Fibroblast of skin of right biceps (primary cell): Measurements from ENCODE around the gene MUC21.
"Not testable (repeated sequence)": the region's sequence is repeated elsewhere in the genome, so short reads cannot be mapped to it uniquely, and the experiment has no call there.

Experiments
- DNase-seq: peaks from one replicate; pipeline ENCODE4 v3.0.0-alpha.2; 2013

Gene MUC21

GRCh38 chr6:30970946-30971345, 12.6 kb upstream of the MUC21 start:
- DNase-seq = no peak

- DNase-seq = no peak
These were observed 10.7 kb upstream of the MUC21 start for GRCh38 chr6:30972816-30973215.

DNA sequence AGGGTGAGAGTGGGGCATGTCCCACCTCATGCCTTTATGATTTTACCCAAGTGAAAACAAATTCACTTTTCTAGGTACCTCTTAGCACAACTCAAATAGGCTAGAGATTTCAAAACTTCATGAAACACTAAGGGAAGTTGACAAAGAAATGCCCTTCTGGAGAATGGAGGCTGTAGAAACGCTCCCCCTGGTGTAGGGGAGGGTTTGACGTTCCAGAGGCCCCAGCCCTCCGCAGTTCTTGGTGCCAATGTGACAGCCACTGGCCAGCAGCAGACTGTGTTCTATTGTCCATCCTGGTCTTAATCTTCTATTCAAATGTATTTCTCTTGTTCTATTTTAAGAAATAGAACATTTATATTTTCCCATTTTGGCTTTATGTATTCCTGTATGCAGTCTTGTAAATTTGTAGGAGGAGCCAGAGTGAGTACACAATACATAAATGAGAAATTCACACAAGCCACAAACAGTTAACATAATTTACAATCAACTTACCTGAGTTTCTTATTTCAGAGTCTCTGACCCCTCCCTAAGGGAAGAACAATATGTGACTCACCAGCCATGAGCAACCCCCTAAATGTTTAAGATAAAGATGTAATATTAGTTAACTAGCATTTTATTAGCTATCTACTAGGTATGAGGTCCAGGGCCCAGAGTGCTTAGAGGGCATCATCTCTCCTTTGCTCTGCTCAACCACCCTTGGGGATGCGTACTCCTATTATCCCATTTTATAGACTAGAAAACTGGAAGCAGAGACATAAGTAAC, 8.8 kb upstream of the MUC21 start:
- no peak for DNase-seq

DNA sequence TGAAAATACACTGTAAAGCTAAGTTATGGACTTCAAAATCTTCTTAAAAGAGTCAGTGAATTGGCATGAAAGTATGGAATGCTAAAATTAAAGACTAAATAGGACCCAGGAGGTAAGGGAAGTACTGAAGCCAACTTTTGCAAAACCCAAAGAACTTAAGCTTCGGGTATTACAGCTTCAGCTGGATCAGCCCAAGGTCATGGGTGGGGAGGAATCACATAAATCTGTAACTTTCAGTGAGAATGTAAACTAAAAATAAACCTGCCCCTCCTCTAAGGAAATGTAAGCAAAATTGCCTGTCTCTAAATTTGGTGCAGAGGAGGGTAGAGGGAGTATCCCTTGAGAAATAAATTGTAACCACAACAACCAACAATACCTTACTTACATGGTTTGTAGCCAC, 4.4 kb upstream of the MUC21 start:
- peak; percentile 11 for DNase-seq

DNA sequence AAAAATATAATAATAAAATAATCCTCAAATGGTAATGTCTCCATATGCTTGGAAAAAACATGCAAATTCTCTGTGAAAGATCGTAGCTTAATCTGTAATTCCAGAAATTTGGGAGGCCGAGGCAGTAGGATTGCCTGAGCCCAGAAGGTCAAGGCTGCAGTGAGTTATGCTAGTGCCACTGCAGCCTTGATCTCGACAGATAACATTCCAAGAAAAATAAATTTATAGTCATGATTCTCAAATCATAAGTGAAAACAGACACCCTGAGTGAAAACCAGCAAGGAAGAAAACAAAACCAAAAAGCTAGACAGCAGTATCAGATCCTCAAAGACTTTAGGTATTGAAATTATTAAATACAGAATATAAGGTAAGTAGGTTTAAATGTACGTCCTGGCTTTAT, 3.8 kb upstream of the MUC21 start:
- DNase-seq = no peak

GRCh38 chr6:30981942-30982772, 1.4 kb upstream of the MUC21 start:
- DNase-seq = peak; percentile 83

GRCh38 chr6:30985490-30985889, 2.0 kb downstream of the MUC21 start:
- DNase-seq = no peak

DNA sequence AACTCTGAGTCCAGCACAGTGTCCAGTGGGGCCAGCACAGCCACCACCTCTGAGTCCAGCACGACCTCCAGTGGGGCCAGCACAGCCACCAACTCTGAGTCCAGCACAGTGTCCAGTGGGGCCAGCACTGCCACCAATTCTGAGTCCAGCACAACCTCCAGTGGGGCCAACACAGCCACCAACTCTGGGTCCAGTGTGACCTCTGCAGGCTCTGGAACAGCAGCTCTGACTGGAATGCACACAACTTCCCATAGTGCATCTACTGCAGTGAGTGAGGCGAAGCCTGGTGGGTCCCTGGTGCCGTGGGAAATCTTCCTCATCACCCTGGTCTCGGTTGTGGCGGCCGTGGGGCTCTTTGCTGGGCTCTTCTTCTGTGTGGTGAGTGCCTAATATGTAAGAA, 3.8 kb downstream of the MUC21 start:
- DNase-seq = no peak

GRCh38 chr6:30988209-30988825, 4.8 kb downstream of the MUC21 start:
- DNase-seq = no peak

DNA sequence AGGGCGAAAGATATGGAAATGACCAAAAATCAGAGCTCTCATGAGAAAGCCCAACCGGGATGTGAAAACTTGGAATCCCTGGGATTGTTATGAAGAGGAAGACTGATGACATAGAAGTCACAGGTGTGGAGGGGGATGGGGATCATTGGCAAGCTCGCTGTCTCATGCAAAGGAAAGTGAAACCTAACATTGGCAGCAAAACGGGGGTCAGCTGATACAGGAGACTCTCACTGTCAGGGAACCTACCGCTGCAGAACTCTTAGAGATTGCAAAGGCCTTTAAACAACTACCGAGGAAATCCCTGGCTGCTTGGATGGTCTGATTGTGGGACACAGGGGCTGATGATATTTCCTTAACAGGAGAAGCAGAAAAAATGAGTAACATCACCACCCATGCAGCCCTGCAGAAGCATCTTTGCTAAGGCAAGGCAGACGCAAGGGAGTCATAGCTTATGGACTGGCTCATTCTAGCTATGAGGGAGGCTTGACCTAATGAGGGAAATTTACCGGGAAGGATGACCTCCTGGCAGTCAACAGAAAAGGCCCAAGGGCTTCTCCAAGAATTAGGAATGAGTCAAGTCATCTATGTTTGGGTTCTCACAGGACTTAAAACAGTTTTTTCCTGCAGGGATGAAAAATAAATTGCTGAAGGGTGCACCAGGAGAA, 7.0 kb downstream of the MUC21 start:
- DNase-seq = no peak

- no peak for DNase-seq
These were observed 8.4 kb downstream of the MUC21 start for GRCh38 chr6:30991891-30992290.

DNA sequence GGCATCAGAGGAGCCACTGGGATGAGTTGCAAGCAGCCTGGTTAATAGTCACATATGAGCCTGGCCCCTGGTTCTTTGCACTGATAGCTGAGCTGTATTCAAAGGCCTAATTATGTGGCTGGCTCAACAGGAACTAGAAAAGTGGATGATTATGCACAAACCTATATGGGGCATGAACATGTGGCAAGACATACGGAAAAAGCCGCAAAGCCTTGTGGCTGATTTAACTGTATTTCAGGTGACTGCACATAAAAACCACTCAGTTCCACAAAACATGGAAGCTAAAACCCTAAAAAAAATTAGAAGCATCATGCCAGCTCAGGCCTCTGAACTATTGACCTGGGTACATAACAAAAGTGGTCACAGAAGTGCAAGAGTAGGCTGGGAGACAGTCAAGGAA, 13.8 kb downstream of the MUC21 start:
- no peak for DNase-seq

DNA sequence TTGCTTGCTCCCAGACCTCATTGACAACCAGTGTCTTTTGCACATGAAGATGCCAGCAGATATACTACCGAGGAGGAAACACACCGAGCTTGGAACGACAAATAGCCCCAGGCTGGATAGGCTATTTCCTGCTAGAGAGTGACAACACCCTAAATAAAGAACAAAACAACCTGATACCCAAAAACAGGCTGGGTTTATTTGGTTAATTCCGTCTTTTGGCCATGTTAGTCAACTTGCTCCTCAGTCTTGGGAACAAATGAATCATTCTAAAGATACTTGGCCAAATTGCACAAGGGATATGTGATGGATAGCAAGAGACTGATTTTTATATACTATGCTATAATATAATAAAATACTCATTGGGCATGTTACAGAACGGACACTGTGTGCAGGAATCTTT, 15.3 kb downstream of the MUC21 start:
- DNase-seq = no peak

GRCh38 chr6:31000067-31000860, 16.7 kb downstream of the MUC21 start:
- DNase-seq = not testable (repeated sequence)

DNA sequence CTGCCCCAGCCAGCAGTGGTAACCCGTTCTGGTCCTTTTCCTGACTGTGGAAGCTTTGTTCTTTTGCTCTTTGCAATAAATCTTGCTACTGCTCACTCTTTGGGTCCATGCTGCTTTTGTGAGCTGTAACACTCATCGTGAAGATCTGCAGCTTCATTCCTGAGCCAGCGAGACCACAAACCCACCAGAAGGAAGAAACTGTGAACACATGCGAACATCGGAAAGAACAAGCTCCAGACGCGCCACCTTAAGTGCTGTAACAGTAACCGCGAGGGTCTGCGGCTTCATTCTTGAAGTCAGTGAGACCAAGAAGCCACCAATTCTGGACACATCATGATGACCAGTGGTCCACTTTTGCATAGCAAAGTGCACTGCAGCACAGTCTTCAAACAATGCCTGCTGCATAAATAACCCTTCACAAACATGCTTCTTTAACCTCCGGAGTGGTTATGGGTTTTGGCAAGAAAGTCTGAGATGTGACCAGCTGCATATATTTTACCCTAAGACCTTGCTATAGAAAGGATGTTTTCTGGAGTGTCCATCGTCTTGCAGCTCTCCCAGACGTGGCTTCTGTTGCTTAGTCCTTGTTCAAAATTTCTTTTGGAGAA, 17.9 kb downstream of the MUC21 start:
- DNase-seq = no peak

GRCh38 chr6:31002471-31002870, 19.0 kb downstream of the MUC21 start:
- no peak for DNase-seq

DNA sequence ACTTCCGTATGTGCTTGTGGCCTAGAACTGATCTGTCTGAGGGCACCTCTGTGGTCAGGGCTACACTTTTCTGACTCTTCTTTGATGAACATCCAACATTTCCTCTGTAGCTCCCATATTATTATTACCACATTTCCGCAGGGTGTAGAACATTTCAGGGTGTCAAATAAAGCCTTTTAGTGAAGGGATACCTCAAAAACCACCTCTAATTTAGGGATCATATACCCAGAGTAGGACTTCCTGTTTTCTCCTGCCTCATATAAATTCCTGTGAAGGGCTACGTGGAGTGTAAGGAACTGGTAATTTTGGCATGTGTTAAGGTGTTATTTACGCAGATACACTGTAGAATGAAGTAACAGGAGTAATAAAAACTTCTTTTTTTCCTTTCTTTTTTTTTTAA, 21.3 kb downstream of the MUC21 start:
- DNase-seq = no peak

DNA sequence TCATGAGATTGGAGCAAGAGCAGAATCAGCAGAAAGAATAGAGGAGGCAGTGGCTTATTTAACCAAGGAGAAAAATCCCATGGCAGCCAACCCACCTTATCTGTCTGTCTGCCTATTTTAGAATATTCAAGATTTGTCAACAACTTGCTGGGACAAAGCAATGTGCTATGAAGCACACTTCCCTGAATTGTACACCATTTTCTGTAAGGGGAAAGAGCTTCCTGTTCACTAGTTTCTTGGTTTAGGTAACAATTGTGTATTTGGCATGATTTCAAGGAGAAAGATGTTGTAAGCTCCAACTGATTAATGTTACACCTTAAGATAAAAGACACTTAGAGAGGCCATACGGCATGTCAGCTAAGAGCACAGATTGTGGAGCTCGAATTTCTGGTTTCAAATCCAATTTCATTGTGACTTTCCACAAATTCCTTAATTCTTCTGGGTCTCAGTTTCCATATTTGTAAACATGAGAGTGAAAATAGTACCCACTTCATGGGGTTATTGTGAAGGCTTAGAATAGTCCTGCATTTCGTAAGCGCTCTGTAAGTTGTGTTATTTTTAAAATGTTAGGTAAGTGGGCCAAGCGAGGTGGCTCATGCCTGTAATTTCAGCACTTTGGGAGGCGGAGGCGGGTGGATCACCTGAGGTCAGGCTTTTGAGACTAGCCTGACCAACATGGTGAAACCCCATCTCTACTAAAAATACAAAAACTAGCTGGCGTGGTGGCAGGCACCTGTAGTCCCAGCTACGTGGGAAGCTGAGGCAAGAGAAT, 21.9 kb downstream of the MUC21 start:
- DNase-seq = no peak

GRCh38 chr6:31007694-31008093, 24.2 kb downstream of the MUC21 start:
- DNase-seq = peak; percentile 95

GRCh38 chr6:31008165-31008564, 24.6 kb downstream of the MUC21 start:
- DNase-seq = peak; percentile 7

- DNase-seq = no peak
These were observed 26.2 kb downstream of the MUC21 start for GRCh38 chr6:31009731-31010130.
